ENCODE measurements around the gene DTNBP1.

DTNBP1 gene

GRCh38 chr6:15623276-15624116, 39.3 kb downstream of the DTNBP1 start:
- no peak for DNase-seq (ENCODE audit: low read depth)

- no peak for DNase-seq (ENCODE audit: low read depth)
Measured at GRCh38 chr6:15622045-15622740, 40.6 kb downstream of the DTNBP1 start.

GRCh38 chr6:15621203-15622044, 41.4 kb downstream of the DTNBP1 start:
- no peak for DNase-seq (ENCODE audit: low read depth)

- no peak for DNase-seq (ENCODE audit: low read depth)
Measured at GRCh38 chr6:15620611-15621010, 42.2 kb downstream of the DTNBP1 start.

GRCh38 chr6:15619330-15619729, 43.5 kb downstream of the DTNBP1 start:
- DNase-seq (ENCODE audit: low read depth): no peak

- no peak for DNase-seq (ENCODE audit: low read depth)
Measured at GRCh38 chr6:15618685-15619084, 44.1 kb downstream of the DTNBP1 start.

GRCh38 chr6:15616261-15616660, 46.6 kb downstream of the DTNBP1 start:
- no peak for DNase-seq (ENCODE audit: low read depth)

- no peak for DNase-seq (ENCODE audit: low read depth)
Measured at GRCh38 chr6:15615802-15616201, 47.0 kb downstream of the DTNBP1 start.

- DNase-seq (ENCODE audit: low read depth): no peak
Measured at GRCh38 chr6:15614277-15614676, 48.6 kb downstream of the DTNBP1 start.

- no peak for DNase-seq (ENCODE audit: low read depth)
Measured at GRCh38 chr6:15608396-15608795, 54.4 kb downstream of the DTNBP1 start.

- DNase-seq (ENCODE audit: low read depth): no peak
Measured at GRCh38 chr6:15607603-15608002, 55.2 kb downstream of the DTNBP1 start.

- DNase-seq (ENCODE audit: low read depth): no peak
Measured at GRCh38 chr6:15606347-15606746, 56.5 kb downstream of the DTNBP1 start.

- DNase-seq (ENCODE audit: low read depth): no peak
Measured at GRCh38 chr6:15604843-15605242, 58.0 kb downstream of the DTNBP1 start.

- peak; percentile 10 for DNase-seq (ENCODE audit: low read depth)
Measured at GRCh38 chr6:15602154-15602553, 60.7 kb downstream of the DTNBP1 start.

GRCh38 chr6:15598273-15598798, 64.5 kb downstream of the DTNBP1 start:
- DNase-seq (ENCODE audit: low read depth): no peak

GRCh38 chr6:15596186-15596896, 66.5 kb downstream of the DTNBP1 start:
- no peak for DNase-seq (ENCODE audit: low read depth)

GRCh38 chr6:15595461-15596173, 67.2 kb downstream of the DTNBP1 start:
- no peak for DNase-seq (ENCODE audit: low read depth)

GRCh38 chr6:15594512-15595259, 68.1 kb downstream of the DTNBP1 start:
- DNase-seq (ENCODE audit: low read depth): no peak

GRCh38 chr6:15593798-15594197, 69.0 kb downstream of the DTNBP1 start:
- DNase-seq (ENCODE audit: low read depth): no peak

- DNase-seq (ENCODE audit: low read depth): no peak
Measured at GRCh38 chr6:15592610-15593009, 70.2 kb downstream of the DTNBP1 start.
